BLaER1 treated with 17β-estradiol and CSF1 and Interleukin-3, amounts not matched to agents 10 nM and 100 nM (cell line): Measurements from ENCODE around the gene POM121.
"Not testable (repeated sequence)": the region's sequence is repeated elsewhere in the genome, so short reads cannot be mapped to it uniquely, and the experiment has no call there.

Experiments used
- H3K27ac ChIP-seq, 11 experiments: shearing (Covaris generic); formaldehyde crosslinking; 2 replicates each; pipeline ENCODE4 v1.8.1; 2022
- H3K27me3 ChIP-seq, 11 experiments: shearing (Covaris generic); formaldehyde crosslinking; 2 replicates each; pipeline ENCODE4 v1.8.1; 2022
- H3K36me3 ChIP-seq, 11 experiments: shearing (Covaris generic); formaldehyde crosslinking; 2 replicates each; pipeline ENCODE4 v1.8.1; 2022
- H3K4me1 ChIP-seq, 10 experiments: shearing (Covaris generic); formaldehyde crosslinking; 2 replicates each; pipeline ENCODE4 v1.8.1; 2022
- H3K4me2 ChIP-seq, 11 experiments: shearing (Covaris generic); formaldehyde crosslinking; 2 replicates each; pipeline ENCODE4 v1.8.1; 2022
- H3K4me3 ChIP-seq, 10 experiments: shearing (Covaris generic); formaldehyde crosslinking; 2 replicates each; pipeline ENCODE4 v1.8.1; 2022
- H3K9ac ChIP-seq, 11 experiments: shearing (Covaris generic); formaldehyde crosslinking; 2 replicates each; pipeline ENCODE4 v1.8.1; 2022
- H3K9me3 ChIP-seq, 11 experiments: shearing (Covaris generic); formaldehyde crosslinking; replicated peaks in 1 of 11; 2 replicates each; pipeline ENCODE4 v1.8.1; 2022
- H4K20me1 ChIP-seq, 11 experiments: shearing (Covaris generic); formaldehyde crosslinking; 2 replicates each; pipeline ENCODE4 v1.8.1; 2022
- Cebpa-rat ChIP-seq, 11 experiments: shearing (Covaris generic); IDR thresholded peaks; 2 replicates each; pipeline ENCODE4 v1.8.1; 2022

Gene POM121

GRCh38 chr7:72924733-72925545, at the start of gene POM121:
Gene POM121 (plus strand): TSS chr7:72925095. CDS start chr7:72925122, 27 bp downstream.
- Histone ChIP-seq H3K4me1 (peaks cover 15 to 23% (median 17%) of the 10 kb centered on the region in 10 experiments), H3K27ac (peak within 1 kb of the TSS; percentile 79 to 95 (median 92)), H3K4me3 (peak within 1 kb of the TSS; percentile 79 to 96 (median 89)), H3K36me3 (peaks cover 49 to 66% (median 57%) of the 10 kb centered on the region in 11 experiments), H4K20me1 (peaks cover 0 to 69% (median 19%) of the 10 kb centered on the region in 11 experiments; a peak in 16 of 22 replicates), H3K4me2 (peak within 1 kb of the TSS; percentile 75 to 95 (median 91)), H3K9me3 (no peaks in the 10 kb centered on the region), H3K9ac (peak within 1 kb of the TSS; percentile 90 to 97 (median 95)), H3K27me3 (no peaks in the 10 kb centered on the region)
- no peak for TF ChIP-seq Cebpa-rat (IDR thresholded peaks at IDR 0.05)

- Histone ChIP-seq H3K9ac (peak overlapping the region; percentile 80 to 90 (median 85)), H3K27ac (peak overlapping the region; percentile 71 to 84 (median 81)), H3K4me1 (peaks cover 0 to 10% (median 3%) of the 10 kb centered on the region in 10 experiments; a peak in 6 of 20 replicates), H4K20me1 (peaks cover 5 to 22% (median 15%) of the 10 kb centered on the region in 11 experiments; a peak in 17 of 22 replicates), H3K36me3 (peaks cover 11 to 27% (median 18%) of the 10 kb centered on the region in 11 experiments), H3K4me2 (peak overlapping the region; percentile 41 to 88 (median 77); a peak in 20 of 22 replicates), H3K4me3 (peak overlapping the region; percentile 73 to 90 (median 78))
- not testable (repeated sequence) for H3K9me3 ChIP-seq, H3K27me3 ChIP-seq
Observed at GRCh38 chr7:72879079-72879736, 45.7 kb upstream of the POM121 start.

GRCh38 chr7:72879737-72880215, 45.1 kb upstream of the POM121 start:
- Histone ChIP-seq H3K9ac (peak overlapping the region; percentile 80 to 90 (median 85)), H4K20me1 (peaks cover 5 to 22% (median 15%) of the 10 kb centered on the region in 11 experiments; a peak in 17 of 22 replicates), H3K4me1 (peaks cover 0 to 10% (median 3%) of the 10 kb centered on the region in 10 experiments; a peak in 6 of 20 replicates), H3K36me3 (peaks cover 11 to 27% (median 18%) of the 10 kb centered on the region in 11 experiments), H3K4me3 (peak overlapping the region; percentile 73 to 90 (median 78)), H3K27ac (peak overlapping the region; percentile 71 to 84 (median 81)), H3K4me2 (peak overlapping the region; percentile 64 to 88 (median 77))
- H3K9me3 ChIP-seq, H3K27me3 ChIP-seq: not testable (repeated sequence)

- not testable (repeated sequence) for H3K4me3 ChIP-seq, H3K27ac ChIP-seq, H3K9me3 ChIP-seq, H3K4me2 ChIP-seq, H3K27me3 ChIP-seq, H3K9ac ChIP-seq
- peaks cover 29 to 74% (median 53%) of the 10 kb centered on the region in 11 experiments for H3K36me3 ChIP-seq
- peaks cover 0 to 42% (median 19%) of the 10 kb centered on the region in 11 experiments; a peak in 16 of 22 replicates for H4K20me1 ChIP-seq
- peaks cover 0 to 10% (median 0%) of the 10 kb centered on the region in 10 experiments; a peak in 5 of 20 replicates for H3K4me1 ChIP-seq
Observed at GRCh38 chr7:72891750-72892149, 33.1 kb upstream of the POM121 start.

GRCh38 chr7:72904740-72905139, 20.2 kb upstream of the POM121 start:
- not testable (repeated sequence) for H3K27me3 ChIP-seq, H3K4me3 ChIP-seq, H3K27ac ChIP-seq, H3K9ac ChIP-seq
- Histone ChIP-seq H3K36me3 (peaks cover 74 to 100% (median 94%) of the 10 kb centered on the region in 11 experiments), H3K4me1 (peaks cover 0 to 25% (median 14%) of the 10 kb centered on the region in 10 experiments; a peak in 14 of 20 replicates), H3K4me2 (0 out of 22 replicates have a peak overlapping the region, but pooled peaks of 1 of the 11 experiments have one; percentile 2), H3K9me3 (peaks cover 7 to 16% (median 12%) of the 10 kb centered on the region in 11 experiments; a peak in 19 of 22 replicates), H4K20me1 (peaks cover under 1 to 74% (median 42%) of the 10 kb centered on the region in 11 experiments; a peak in 19 of 22 replicates)

- not testable (repeated sequence) for H3K4me3 ChIP-seq, H3K27me3 ChIP-seq, H3K4me2 ChIP-seq, H3K27ac ChIP-seq, H3K9ac ChIP-seq, H3K9me3 ChIP-seq
- peaks cover 3 to 97% (median 56%) of the 10 kb centered on the region in 11 experiments; a peak in 19 of 22 replicates for H4K20me1 ChIP-seq
- H3K4me1 ChIP-seq = peaks cover 0 to 25% (median 14%) of the 10 kb centered on the region in 10 experiments; a peak in 16 of 20 replicates
- H3K36me3 ChIP-seq = peaks cover 57 to 87% (median 81%) of the 10 kb centered on the region in 11 experiments
Observed at GRCh38 chr7:72908422-72908821, 16.5 kb upstream of the POM121 start.

GRCh38 chr7:72911395-72911794, 13.5 kb upstream of the POM121 start:
- H3K4me3 ChIP-seq, H3K27ac ChIP-seq, H3K9me3 ChIP-seq, H3K4me1 ChIP-seq, H3K27me3 ChIP-seq, H3K9ac ChIP-seq, H3K4me2 ChIP-seq: not testable (repeated sequence)
- peaks cover 14 to 97% (median 66%) of the 10 kb centered on the region in 11 experiments; a peak in 21 of 22 replicates for H4K20me1 ChIP-seq
- H3K36me3 ChIP-seq = peaks cover 61 to 87% (median 77%) of the 10 kb centered on the region in 11 experiments

- not testable (repeated sequence) for H3K4me2 ChIP-seq, H3K4me1 ChIP-seq, H3K9me3 ChIP-seq, H3K4me3 ChIP-seq, H3K9ac ChIP-seq, H3K27me3 ChIP-seq, H3K27ac ChIP-seq
- peaks cover 26 to 97% (median 72%) of the 10 kb centered on the region in 11 experiments; a peak in 21 of 22 replicates for H4K20me1 ChIP-seq
- H3K36me3 ChIP-seq = peaks cover 58 to 88% (median 76%) of the 10 kb centered on the region in 11 experiments
Observed at GRCh38 chr7:72913750-72914149, 11.1 kb upstream of the POM121 start.

- not testable (repeated sequence) for H3K9ac ChIP-seq, H3K27me3 ChIP-seq, H3K9me3 ChIP-seq, H3K4me1 ChIP-seq, H3K4me3 ChIP-seq, H3K27ac ChIP-seq, H3K4me2 ChIP-seq
- Histone ChIP-seq H3K36me3 (peaks cover 57 to 89% (median 76%) of the 10 kb centered on the region in 11 experiments), H4K20me1 (peaks cover 23 to 98% (median 72%) of the 10 kb centered on the region in 11 experiments; a peak in 21 of 22 replicates)
Observed at GRCh38 chr7:72914756-72915525, 10.0 kb upstream of the POM121 start.
